Measurements from ENCODE around the gene IRF8. TPM values are rescaled to one million over a fixed set of nuclear protein-coding genes. Genes with fewer than 3 reads are reported as not detected.
"Not testable (repeated sequence)": the region's sequence is repeated elsewhere in the genome, so short reads cannot be mapped to it uniquely, and the experiment has no call there.

Gene IRF8
- total RNA-seq, 1 experiment from 2014 or later, result not detected

DNA sequence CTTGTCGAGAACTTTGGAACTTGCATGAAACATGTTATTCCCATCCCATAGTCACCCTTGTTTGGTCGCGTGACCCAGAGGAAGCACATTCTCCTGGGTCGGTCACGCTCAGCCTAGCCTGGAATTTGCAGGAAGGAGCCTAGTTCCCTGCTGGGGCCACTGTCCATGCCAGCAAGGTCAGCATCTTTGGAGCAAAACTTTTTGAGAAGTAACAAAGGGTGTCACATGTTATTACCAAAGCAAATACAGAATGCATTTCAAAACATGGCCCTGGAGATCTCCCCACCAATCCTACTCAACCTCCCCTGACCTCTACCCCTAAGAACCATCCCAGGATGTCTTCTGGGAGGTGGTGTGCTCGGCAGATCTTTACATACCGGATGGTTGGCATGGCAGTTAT is 26.2 kb upstream of the IRF8 start:
- ChIA-PET CTCF (no interaction called here), POLR2A (no interaction called here)
- TF ChIP-seq, protein P1, sequence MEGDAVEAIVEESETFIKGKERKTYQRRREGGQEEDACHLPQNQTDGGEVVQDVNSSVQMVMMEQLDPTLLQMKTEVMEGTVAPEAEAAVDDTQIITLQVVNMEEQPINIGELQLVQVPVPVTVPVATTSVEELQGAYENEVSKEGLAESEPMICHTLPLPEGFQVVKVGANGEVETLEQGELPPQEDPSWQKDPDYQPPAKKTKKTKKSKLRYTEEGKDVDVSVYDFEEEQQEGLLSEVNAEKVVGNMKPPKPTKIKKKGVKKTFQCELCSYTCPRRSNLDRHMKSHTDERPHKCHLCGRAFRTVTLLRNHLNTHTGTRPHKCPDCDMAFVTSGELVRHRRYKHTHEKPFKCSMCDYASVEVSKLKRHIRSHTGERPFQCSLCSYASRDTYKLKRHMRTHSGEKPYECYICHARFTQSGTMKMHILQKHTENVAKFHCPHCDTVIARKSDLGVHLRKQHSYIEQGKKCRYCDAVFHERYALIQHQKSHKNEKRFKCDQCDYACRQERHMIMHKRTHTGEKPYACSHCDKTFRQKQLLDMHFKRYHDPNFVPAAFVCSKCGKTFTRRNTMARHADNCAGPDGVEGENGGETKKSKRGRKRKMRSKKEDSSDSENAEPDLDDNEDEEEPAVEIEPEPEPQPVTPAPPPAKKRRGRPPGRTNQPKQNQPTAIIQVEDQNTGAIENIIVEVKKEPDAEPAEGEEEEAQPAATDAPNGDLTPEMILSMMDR (IDR thresholded peaks at IDR 0.05; ENCODE audit: unreplicated experiment), result no peak
- no TSS peak for BruUV-seq (replicated peaks)
- no peak for DNase-seq (ENCODE audit: unreplicated experiment)
- Mint-ChIP-seq H3K4me3 (ENCODE audit: unreplicated experiment) (no peak overlapping the region), H3K27ac (ENCODE audit: low read depth, unreplicated experiment) (no peak overlapping the region), H3K36me3 (ENCODE audit: insufficient read depth, unreplicated experiment) (no peaks in the 10 kb centered on the region), H3K27me3 (ENCODE audit: insufficient read depth, unreplicated experiment) (peaks cover 93% of the 10 kb centered on the region), H3K4me1 (ENCODE audit: insufficient read depth, unreplicated experiment) (peaks cover 5% of the 10 kb centered on the region), H3K9me3 (ENCODE audit: unreplicated experiment) (no peaks in the 10 kb centered on the region)
- intact Hi-C loops (cut with micrococcal nuclease), result no loop called here

GRCh38 chr16:85873153-85873552 is 25.8 kb upstream of the IRF8 start:
- CTCF ChIA-PET, result no interaction called here
- intact Hi-C loops (cut with micrococcal nuclease), result no loop called here
- BruUV-seq (replicated peaks), result no TSS peak

GRCh38 chr16:85874031-85874430 is 24.9 kb upstream of the IRF8 start:
- H3K4me1 Mint-ChIP-seq (ENCODE audit: insufficient read depth, unreplicated experiment); H3K27ac Mint-ChIP-seq (ENCODE audit: low read depth, unreplicated experiment); H3K9me3 Mint-ChIP-seq (ENCODE audit: unreplicated experiment); BruUV-seq (replicated peaks); DNase-seq (ENCODE audit: unreplicated experiment); CTCF ChIA-PET; H3K4me3 Mint-ChIP-seq (ENCODE audit: unreplicated experiment); intact Hi-C loops (cut with micrococcal nuclease); H3K36me3 Mint-ChIP-seq (ENCODE audit: insufficient read depth, unreplicated experiment); POLR2A ChIA-PET: not testable (repeated sequence)
- peaks cover 80% of the 10 kb centered on the region for H3K27me3 Mint-ChIP-seq (ENCODE audit: insufficient read depth, unreplicated experiment)

More at GRCh38 chr16:85873153-85873552, 25.8 kb upstream of the IRF8 start:
- POLR2A ChIA-PET, result no interaction called here
- no peaks in the 10 kb centered on the region for H3K9me3 Mint-ChIP-seq (ENCODE audit: unreplicated experiment)
- no peak overlapping the region for H3K27ac Mint-ChIP-seq (ENCODE audit: low read depth, unreplicated experiment)
- no peak overlapping the region for H3K4me3 Mint-ChIP-seq (ENCODE audit: unreplicated experiment)
- no peak for DNase-seq (ENCODE audit: unreplicated experiment)
- TF ChIP-seq, protein P1 (IDR thresholded peaks at IDR 0.05; ENCODE audit: unreplicated experiment), result no peak
- H3K36me3 Mint-ChIP-seq (ENCODE audit: insufficient read depth, unreplicated experiment), result no peaks in the 10 kb centered on the region
- peaks cover 89% of the 10 kb centered on the region for H3K27me3 Mint-ChIP-seq (ENCODE audit: insufficient read depth, unreplicated experiment)
- peaks cover 5% of the 10 kb centered on the region for H3K4me1 Mint-ChIP-seq (ENCODE audit: insufficient read depth, unreplicated experiment)

GRCh38 chr16:85878407-85878806 is 20.6 kb upstream of the IRF8 start:
- peaks cover 60% of the 10 kb centered on the region for H3K27me3 Mint-ChIP-seq (ENCODE audit: insufficient read depth, unreplicated experiment)
- CTCF ChIA-PET, result interaction anchor here (0.6 kb wide), 1 partner anchor 523 kb away, joined by 4 read pairs; no protein-coding TSS in a partner anchor
- intact Hi-C loops (cut with micrococcal nuclease), result no loop called here

More at GRCh38 chr16:85878407-85878806, 20.6 kb upstream of the IRF8 start:
- POLR2A ChIA-PET, result no interaction called here
- BruUV-seq (replicated peaks), result no TSS peak
- Mint-ChIP-seq H3K4me3 (ENCODE audit: unreplicated experiment) (no peak overlapping the region), H3K27ac (ENCODE audit: low read depth, unreplicated experiment) (no peak overlapping the region), H3K36me3 (ENCODE audit: insufficient read depth, unreplicated experiment) (no peaks in the 10 kb centered on the region), H3K4me1 (ENCODE audit: insufficient read depth, unreplicated experiment) (no peaks in the 10 kb centered on the region), H3K9me3 (ENCODE audit: unreplicated experiment) (no peaks in the 10 kb centered on the region)
- TF ChIP-seq, protein P1 (IDR thresholded peaks at IDR 0.05; ENCODE audit: unreplicated experiment), result no peak
- no peak for DNase-seq (ENCODE audit: unreplicated experiment)
